Measurements from ENCODE around the gene PPP2R3C.

The PPP2R3C gene

DNA sequence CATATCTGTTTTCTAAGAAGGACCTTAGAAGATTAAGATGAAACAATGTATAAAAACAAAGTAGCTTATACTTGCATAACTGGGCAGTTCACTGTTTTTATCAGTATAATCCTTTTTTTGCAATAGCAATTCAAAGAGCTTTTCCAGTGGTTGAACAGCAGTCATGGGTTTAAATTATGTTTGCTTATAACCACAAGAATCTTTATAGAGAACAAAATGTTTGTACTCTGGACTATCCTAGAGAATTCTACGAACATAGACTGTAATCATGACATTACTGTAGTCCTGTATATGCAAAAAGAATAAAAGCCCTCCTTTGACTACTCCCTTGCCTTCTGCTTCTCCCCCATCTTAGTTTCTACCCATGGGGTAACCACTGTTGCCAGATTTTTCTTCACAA lies 70.0 kb downstream of the PPP2R3C start:
- no peaks in the 10 kb centered on the region for H3K36me3 ChIP-seq (ENCODE audit: control insufficient read depth, low read length)
- no peak overlapping the region for H3K4me2 ChIP-seq (ENCODE audit: low read length)
- H3K9me2 ChIP-seq (replicated peaks; ENCODE audit: control insufficient read depth, low read length) = no peaks in the 10 kb centered on the region
- H3K9me3 ChIP-seq (ENCODE audit: control insufficient read depth, insufficient read depth, low read length) = no peaks in the 10 kb centered on the region
- no peaks in the 10 kb centered on the region for H3K79me2 ChIP-seq (ENCODE audit: control insufficient read depth, low read length)
- no peak overlapping the region for H3K27ac ChIP-seq (ENCODE audit: low read depth, low read length)
- no peak overlapping the region for H3K4me3 ChIP-seq (ENCODE audit: low read length)
- H3F3A ChIP-seq (ENCODE audit: control insufficient read depth, insufficient read depth) = no peaks in the 10 kb centered on the region
- H3K4me1 ChIP-seq (ENCODE audit: control insufficient read depth, low read length) = peaks cover 11% of the 10 kb centered on the region
- H4K20me1 ChIP-seq (ENCODE audit: control insufficient read depth, insufficient read depth, low read depth, low read length) = no peaks in the 10 kb centered on the region
- H3K27me3 ChIP-seq (ENCODE audit: control insufficient read depth, low read length) = no peaks in the 10 kb centered on the region
- no peak for TF ChIP-seq EZH2phosphoT487 (IDR thresholded peaks at IDR 0.05; ENCODE audit: borderline replicate concordance, low read length)
- no peak for TF ChIP-seq CTCF (IDR thresholded peaks at IDR 0.05; ENCODE audit: low read depth, low read length, poor library complexity, severe bottlenecking)

GRCh38 chr14:35050652-35051051 lies 71.1 kb downstream of the PPP2R3C start:
- no peak overlapping the region for H3K27ac ChIP-seq (ENCODE audit: low read depth, low read length)
- no peaks in the 10 kb centered on the region for H3K36me3 ChIP-seq (ENCODE audit: control insufficient read depth, low read length)
- H3K27me3 ChIP-seq (ENCODE audit: control insufficient read depth, low read length) = no peaks in the 10 kb centered on the region
- no peaks in the 10 kb centered on the region for H3K9me3 ChIP-seq (ENCODE audit: control insufficient read depth, insufficient read depth, low read length)
- H3F3A ChIP-seq (ENCODE audit: control insufficient read depth, insufficient read depth) = peaks cover 2% of the 10 kb centered on the region; the same call in 1 of the 2 replicates
- H3K4me1 ChIP-seq (ENCODE audit: control insufficient read depth, low read length) = peaks cover 13% of the 10 kb centered on the region
- no peaks in the 10 kb centered on the region for H3K79me2 ChIP-seq (ENCODE audit: control insufficient read depth, low read length)
- H4K20me1 ChIP-seq (ENCODE audit: control insufficient read depth, insufficient read depth, low read depth, low read length) = no peaks in the 10 kb centered on the region
- H3K4me3 ChIP-seq (ENCODE audit: low read length) = no peak overlapping the region
- H3K4me2 ChIP-seq (ENCODE audit: low read length) = no peak overlapping the region
- H3K9me2 ChIP-seq (replicated peaks; ENCODE audit: control insufficient read depth, low read length) = no peaks in the 10 kb centered on the region
- TF ChIP-seq CTCF (IDR thresholded peaks at IDR 0.05; ENCODE audit: low read depth, low read length, poor library complexity, severe bottlenecking) (no peak), EZH2phosphoT487 (IDR thresholded peaks at IDR 0.05; ENCODE audit: borderline replicate concordance, low read length) (no peak)

DNA sequence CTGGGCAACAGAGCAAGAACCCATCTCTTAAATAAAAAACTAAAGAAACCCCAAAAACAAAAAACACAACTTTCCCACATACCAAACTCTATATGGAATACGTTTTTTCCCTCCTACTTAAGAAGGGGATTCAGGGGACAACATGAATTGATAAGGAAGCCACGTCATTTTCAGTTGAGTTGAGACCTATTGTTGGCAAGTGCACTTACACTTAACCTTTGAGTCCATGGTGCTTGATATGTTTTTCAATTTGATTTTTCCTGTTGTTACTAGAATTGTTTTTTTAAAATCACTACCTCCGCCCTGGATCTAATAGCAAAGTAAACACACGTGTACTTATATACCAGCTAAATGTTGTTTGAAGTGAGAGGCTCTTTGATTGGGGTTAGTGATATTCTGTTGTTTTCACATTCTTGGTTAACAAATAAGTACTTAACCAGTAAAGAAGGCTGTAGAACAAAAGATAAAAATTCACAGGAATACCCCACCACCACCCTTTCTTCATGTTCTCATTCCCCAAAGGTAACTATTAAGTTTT lies 73.7 kb downstream of the PPP2R3C start:
- H3K4me2 ChIP-seq (ENCODE audit: low read length) = peak overlapping the region; percentile 85; the same call in 1 of the 2 replicates
- no peak overlapping the region for H3K4me3 ChIP-seq (ENCODE audit: low read length)

More for the DNA sequence above, 73.7 kb downstream of the PPP2R3C start:
- H3K9me3 ChIP-seq (ENCODE audit: control insufficient read depth, insufficient read depth, low read length) = no peaks in the 10 kb centered on the region
- H3F3A ChIP-seq (ENCODE audit: control insufficient read depth, insufficient read depth) = peaks cover 10% of the 10 kb centered on the region
- no peaks in the 10 kb centered on the region for H3K79me2 ChIP-seq (ENCODE audit: control insufficient read depth, low read length)
- no peak for TF ChIP-seq EZH2phosphoT487 (IDR thresholded peaks at IDR 0.05; ENCODE audit: borderline replicate concordance, low read length)
- no peak for TF ChIP-seq CTCF (IDR thresholded peaks at IDR 0.05; ENCODE audit: low read depth, low read length, poor library complexity, severe bottlenecking)
- no peaks in the 10 kb centered on the region for H4K20me1 ChIP-seq (ENCODE audit: control insufficient read depth, insufficient read depth, low read depth, low read length)
- H3K4me1 ChIP-seq (ENCODE audit: control insufficient read depth, low read length) = peaks cover 21% of the 10 kb centered on the region
- H3K27me3 ChIP-seq (ENCODE audit: control insufficient read depth, low read length) = no peaks in the 10 kb centered on the region
- H3K36me3 ChIP-seq (ENCODE audit: control insufficient read depth, low read length) = no peaks in the 10 kb centered on the region
- no peaks in the 10 kb centered on the region for H3K9me2 ChIP-seq (replicated peaks; ENCODE audit: control insufficient read depth, low read length)
- H3K27ac ChIP-seq (ENCODE audit: low read depth, low read length) = no peak overlapping the region

All from DOHH2 (cell line).